Loucy (cell line): ENCODE results near the gene ISM1.

Experiments used
- H2AFZ ChIP-seq: fragments of 200-600 bp; sonication (generic); 2 replicates; pipeline ENCODE4 v1.6.0; 2016; ENCODE audit warnings: antibody characterized with exemption, mild to moderate bottlenecking, low read length, moderate library complexity
- H3F3A ChIP-seq: fragments of 200-600 bp; 2 replicates; pipeline ENCODE4 v1.6.0; 2016; ENCODE audit warnings: antibody characterized with exemption, low read depth, mild to moderate bottlenecking
- H3K27me3 ChIP-seq: fragments of 200-600 bp; sonication (generic); 2 replicates; pipeline ENCODE4 v1.6.1; 2014; ENCODE audit warnings: low read length, mild to moderate bottlenecking; ENCODE audit not compliant: insufficient read depth, poor library complexity, severe bottlenecking
- H3K36me3 ChIP-seq: fragments of 200-600 bp; sonication (generic); 2 replicates; pipeline ENCODE4 v1.6.1; 2016; ENCODE audit warnings: low read length; ENCODE audit not compliant: insufficient read depth
- H3K4me1 ChIP-seq: fragments of 200-600 bp; sonication (generic); 2 replicates; pipeline ENCODE4 v1.5.1; 2014; ENCODE audit warnings: low read length, mild to moderate bottlenecking; ENCODE audit not compliant: insufficient read depth, poor library complexity, severe bottlenecking
- H3K4me2 ChIP-seq: fragments of 200-600 bp; sonication (generic); 2 replicates; pipeline ENCODE4 v1.6.0; 2014; ENCODE audit warnings: antibody characterized with exemption, low read length, low read depth, mild to moderate bottlenecking; ENCODE audit not compliant: poor library complexity, severe bottlenecking
- H3K4me3 ChIP-seq: fragments of 200-600 bp; sonication (generic); 2 replicates; pipeline ENCODE4 v1.5.1; 2014; ENCODE audit warnings: low read length, mild to moderate bottlenecking, mixed read lengths; ENCODE audit not compliant: poor library complexity, severe bottlenecking
- H3K79me2 ChIP-seq: fragments of 200-600 bp; sonication (generic); 2 replicates; pipeline ENCODE4 v1.6.1; 2014; ENCODE audit warnings: low read length; ENCODE audit not compliant: insufficient read depth
- H3K9ac ChIP-seq: fragments of 200-600 bp; sonication (generic); 2 replicates; pipeline ENCODE4 v1.6.0; 2014; ENCODE audit warnings: mild to moderate bottlenecking, low read depth, low read length, moderate library complexity; ENCODE audit not compliant: poor library complexity, severe bottlenecking
- H3K9me2 ChIP-seq: fragments of 200-600 bp; sonication (generic); replicated peaks from 2 replicates; pipeline ENCODE4 v1.6.1; 2016; ENCODE audit warnings: low read depth, low read length, mixed read lengths
- H3K9me3 ChIP-seq: fragments of 200-600 bp; sonication (generic); 2 replicates; pipeline ENCODE4 v1.6.1; 2014; ENCODE audit warnings: mild to moderate bottlenecking, antibody characterized with exemption, low read length, low read depth; ENCODE audit not compliant: insufficient read depth
- H4K20me1 ChIP-seq: fragments of 200-600 bp; sonication (generic); 2 replicates; pipeline ENCODE4 v1.6.0; 2014; ENCODE audit warnings: antibody characterized with exemption, low read length, mild to moderate bottlenecking; ENCODE audit not compliant: insufficient read depth, poor library complexity, severe bottlenecking
- CTCF ChIP-seq: fragments of 200-600 bp; sonication (generic); conservative IDR thresholded peaks from 2 replicates; pipeline ENCODE4 v1.5.1; 2014; ENCODE audit warnings: mild to moderate bottlenecking, antibody characterized with exemption, low read length
- EZH2phosphoT487 ChIP-seq: fragments of 200-600 bp; IDR thresholded peaks from 2 replicates; pipeline ENCODE4 v1.6.1; 2018; ENCODE audit warnings: antibody characterized with exemption, mild to moderate bottlenecking, moderate library complexity, borderline replicate concordance

Gene ISM1

GRCh38 chr20:13251106-13251903 is 30.2 kb downstream of the ISM1 start:
- H2AFZ ChIP-seq: no peak overlapping the region

GRCh38 chr20:13251904-13252297 is 30.8 kb downstream of the ISM1 start:
- no peaks in the 10 kb centered on the region for H3F3A ChIP-seq
- no peak overlapping the region for H2AFZ ChIP-seq
- no peak for TF ChIP-seq CTCF
- no peak for TF ChIP-seq EZH2phosphoT487
- H3K79me2 ChIP-seq: no peaks in the 10 kb centered on the region
- H3K27me3 ChIP-seq: no peaks in the 10 kb centered on the region
- no peaks in the 10 kb centered on the region for H3K9me2 ChIP-seq
- no peak overlapping the region for H3K4me3 ChIP-seq
- H3K9me3 ChIP-seq: no peaks in the 10 kb centered on the region
- no peak overlapping the region for H3K4me2 ChIP-seq
- peaks cover 14% of the 10 kb centered on the region for H3K4me1 ChIP-seq
- H4K20me1 ChIP-seq: no peaks in the 10 kb centered on the region
- H3K9ac ChIP-seq: no peak overlapping the region
- no peaks in the 10 kb centered on the region for H3K36me3 ChIP-seq

More at GRCh38 chr20:13251106-13251903, 30.2 kb downstream of the ISM1 start:
- TF ChIP-seq CTCF: no peak
- no peaks in the 10 kb centered on the region for H3K27me3 ChIP-seq
- no peaks in the 10 kb centered on the region for H3K79me2 ChIP-seq
- H4K20me1 ChIP-seq: no peaks in the 10 kb centered on the region
- H3F3A ChIP-seq: no peaks in the 10 kb centered on the region
- peaks cover 14% of the 10 kb centered on the region for H3K4me1 ChIP-seq
- H3K9me3 ChIP-seq: no peaks in the 10 kb centered on the region
- H3K36me3 ChIP-seq: no peaks in the 10 kb centered on the region
- no peak overlapping the region for H3K9ac ChIP-seq
- no peak overlapping the region for H3K4me3 ChIP-seq
- no peaks in the 10 kb centered on the region for H3K9me2 ChIP-seq
- H3K4me2 ChIP-seq: no peak overlapping the region

- H3K27me3 ChIP-seq: no peaks in the 10 kb centered on the region
Measured at GRCh38 chr20:13255356-13255755, 34.3 kb downstream of the ISM1 start.

More at GRCh38 chr20:13255356-13255755, 34.3 kb downstream of the ISM1 start:
- TF ChIP-seq CTCF: no peak
- no peaks in the 10 kb centered on the region for H3K9me3 ChIP-seq
- no peak overlapping the region for H3K4me2 ChIP-seq
- H3K9me2 ChIP-seq: no peaks in the 10 kb centered on the region
- no peaks in the 10 kb centered on the region for H3F3A ChIP-seq
- H4K20me1 ChIP-seq: no peaks in the 10 kb centered on the region
- no peaks in the 10 kb centered on the region for H3K79me2 ChIP-seq
- no peaks in the 10 kb centered on the region for H3K4me1 ChIP-seq
- H2AFZ ChIP-seq: no peak overlapping the region
- H3K4me3 ChIP-seq: no peak overlapping the region
- H3K9ac ChIP-seq: no peak overlapping the region
- H3K36me3 ChIP-seq: no peaks in the 10 kb centered on the region
